ENCODE results near the gene GPR158. TPM values are rescaled to one million over a fixed set of nuclear protein-coding genes. Genes with fewer than 3 reads are reported as not detected.
"Not testable (repeated sequence)": the region's sequence is repeated elsewhere in the genome, so short reads cannot be mapped to it uniquely, and the experiment has no call there.

The GPR158 gene
- total and polyA plus RNA-seq, 4 experiments from 2014 or later = not detected

- CTCF ChIA-PET (ENCODE audit: partially characterized antibody); H3K4me3 Mint-ChIP-seq; H3K27ac Mint-ChIP-seq; H3K36me3 Mint-ChIP-seq; H3K4me1 ChIP-seq (ENCODE audit: insufficient read depth, low read length); H3K36me3 ChIP-seq (ENCODE audit: insufficient read depth, low read length); H3K4me1 Mint-ChIP-seq; H3K27me3 Mint-ChIP-seq; H3K27me3 ChIP-seq (ENCODE audit: insufficient read depth, low read length); H3K27ac ChIP-seq (ENCODE audit: low read depth, low read length); intact Hi-C loops (cut with micrococcal nuclease); H3K9me3 ChIP-seq (ENCODE audit: control insufficient read depth in 1 of 2, low read length in 2 of 2); H3K4me3 ChIP-seq (ENCODE audit: low read length in 2 of 2); DNase-seq; POLR2A ChIA-PET (ENCODE audit: partially characterized antibody): not testable (repeated sequence)
- H3K9me3 Mint-ChIP-seq = peaks cover 2 to 23% (median 10%) of the 10 kb centered on the region in 8 donors
Measured at GRCh38 chr10:25382901-25383300, 208.1 kb downstream of the GPR158 start.

DNA sequence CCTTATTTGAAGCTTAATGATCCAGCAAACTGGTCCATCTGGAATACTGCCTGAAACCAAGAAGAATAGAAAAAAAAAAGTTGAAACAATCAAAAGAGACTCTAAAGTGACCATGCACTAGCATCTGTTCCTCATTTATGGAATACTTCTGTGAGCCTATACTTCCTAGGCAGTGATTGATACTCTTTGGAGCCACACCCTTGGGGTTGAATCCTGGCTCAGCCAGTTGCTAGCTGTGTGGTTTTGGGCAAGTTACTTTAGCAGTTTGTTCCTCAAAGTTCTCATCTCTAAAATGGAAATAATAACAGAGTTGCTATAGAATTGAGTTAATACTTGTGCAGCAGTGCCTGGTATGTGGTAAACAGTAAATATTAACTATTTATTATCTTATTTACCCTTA lies 208.9 kb downstream of the GPR158 start:
- Mint-ChIP-seq H3K9me3 (peaks cover 2 to 24% (median 12%) of the 10 kb centered on the region in 8 donors), H3K36me3 (no peaks in the 10 kb centered on the region), H3K27me3 (no peaks in the 10 kb centered on the region), H3K4me3 (no peak overlapping the region), H3K27ac (no peak overlapping the region), H3K4me1 (no peaks in the 10 kb centered on the region)
- ChIA-PET CTCF (ENCODE audit: partially characterized antibody) (no interaction called here), POLR2A (ENCODE audit: partially characterized antibody) (no interaction called here)
- Histone ChIP-seq H3K27ac (ENCODE audit: low read depth, low read length) (no peak overlapping the region), H3K4me3 (ENCODE audit: low read length in 2 of 2) (no peak overlapping the region), H3K4me1 (ENCODE audit: insufficient read depth, low read length) (no peaks in the 10 kb centered on the region), H3K27me3 (ENCODE audit: insufficient read depth, low read length) (no peaks in the 10 kb centered on the region), H3K36me3 (ENCODE audit: insufficient read depth, low read length) (no peaks in the 10 kb centered on the region), H3K9me3 (ENCODE audit: control insufficient read depth in 1 of 2, low read length in 2 of 2) (no peaks in the 10 kb centered on the region)
- intact Hi-C loops (cut with micrococcal nuclease) = no loop called here
- no peak for DNase-seq

DNA sequence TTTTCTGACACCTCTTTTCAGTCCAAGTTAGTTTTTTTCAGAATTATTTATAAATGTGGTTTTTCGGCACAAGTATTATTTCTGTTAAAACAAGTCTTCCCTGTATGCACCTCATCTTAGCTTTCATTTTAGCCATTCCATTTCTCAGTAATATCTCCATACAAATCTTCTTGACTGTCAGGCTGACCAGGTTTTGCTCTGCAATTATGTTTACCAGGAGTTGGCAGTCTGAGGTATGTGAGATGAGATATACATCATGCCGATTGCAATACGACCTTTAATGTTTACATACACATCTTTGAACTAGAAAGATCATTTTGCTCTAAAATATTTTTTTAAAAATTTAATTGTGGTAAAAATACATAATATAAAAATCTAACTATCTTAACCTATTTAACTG lies 209.8 kb downstream of the GPR158 start:
- H3K4me3 Mint-ChIP-seq = no peak overlapping the region
- no peaks in the 10 kb centered on the region for H3K27me3 ChIP-seq (ENCODE audit: insufficient read depth, low read length)
- H3K9me3 ChIP-seq (ENCODE audit: control insufficient read depth in 1 of 2, low read length in 2 of 2) = no peaks in the 10 kb centered on the region
- intact Hi-C loops (cut with micrococcal nuclease) = no loop called here
- no peaks in the 10 kb centered on the region for H3K36me3 ChIP-seq (ENCODE audit: insufficient read depth, low read length)
- no peak overlapping the region for H3K27ac Mint-ChIP-seq
- CTCF ChIA-PET (ENCODE audit: partially characterized antibody) = no interaction called here
- no peak overlapping the region for H3K4me3 ChIP-seq (ENCODE audit: low read length in 2 of 2)
- H3K4me1 ChIP-seq (ENCODE audit: insufficient read depth, low read length) = no peaks in the 10 kb centered on the region
- H3K9me3 Mint-ChIP-seq = peaks cover 2 to 23% (median 10%) of the 10 kb centered on the region in 8 donors
- no peaks in the 10 kb centered on the region for H3K36me3 Mint-ChIP-seq
- POLR2A ChIA-PET (ENCODE audit: partially characterized antibody) = no interaction called here
- no peak overlapping the region for H3K27ac ChIP-seq (ENCODE audit: low read depth, low read length)
- no peak for DNase-seq
- no peaks in the 10 kb centered on the region for H3K4me1 Mint-ChIP-seq
- no peaks in the 10 kb centered on the region for H3K27me3 Mint-ChIP-seq

GRCh38 chr10:25388188-25388861 lies 213.5 kb downstream of the GPR158 start:
- Mint-ChIP-seq H3K4me3 (no peak overlapping the region), H3K4me1 (no peaks in the 10 kb centered on the region)

DNA sequence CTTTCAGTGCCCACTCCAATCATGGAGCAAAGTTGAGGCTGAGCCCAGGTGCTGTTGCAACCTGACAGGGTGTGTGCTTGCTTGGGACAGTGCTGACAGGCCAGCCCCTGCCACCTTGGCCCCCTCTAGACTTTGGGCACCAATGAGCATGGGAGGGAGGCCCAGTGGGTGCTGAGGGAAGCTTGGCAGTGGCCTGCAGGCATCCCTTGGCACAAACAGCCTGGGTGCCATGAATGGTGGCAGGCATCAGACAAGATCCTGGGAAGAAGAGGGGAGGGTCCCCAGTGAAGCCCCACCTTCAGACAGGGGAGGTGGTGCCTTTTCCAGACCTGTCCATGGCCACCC lies 214.0 kb downstream of the GPR158 start:
- POLR2A ChIA-PET (ENCODE audit: partially characterized antibody) = no interaction called here
- Histone ChIP-seq H3K9me3 (ENCODE audit: control insufficient read depth in 1 of 2, low read length in 2 of 2) (no peaks in the 10 kb centered on the region), H3K36me3 (ENCODE audit: insufficient read depth, low read length) (no peaks in the 10 kb centered on the region), H3K27me3 (ENCODE audit: insufficient read depth, low read length) (no peaks in the 10 kb centered on the region), H3K4me3 (ENCODE audit: low read length in 2 of 2) (no peak overlapping the region), H3K27ac (ENCODE audit: low read depth, low read length) (no peak overlapping the region), H3K4me1 (ENCODE audit: insufficient read depth, low read length) (no peaks in the 10 kb centered on the region)
- H3K4me3 Mint-ChIP-seq = no peak overlapping the region
- DNase-seq = no peak
- no peak overlapping the region for H3K27ac Mint-ChIP-seq
- intact Hi-C loops (cut with micrococcal nuclease) = no loop called here
- H3K27me3 Mint-ChIP-seq = no peaks in the 10 kb centered on the region
- no peaks in the 10 kb centered on the region for H3K36me3 Mint-ChIP-seq
- H3K4me1 Mint-ChIP-seq = no peaks in the 10 kb centered on the region
- H3K9me3 Mint-ChIP-seq = peaks cover 2 to 34% (median 20%) of the 10 kb centered on the region in 8 donors
- CTCF ChIA-PET (ENCODE audit: partially characterized antibody) = no interaction called here

More at GRCh38 chr10:25388188-25388861, 213.5 kb downstream of the GPR158 start:
- Histone ChIP-seq H3K36me3 (ENCODE audit: insufficient read depth, low read length) (no peaks in the 10 kb centered on the region), H3K4me3 (ENCODE audit: low read length in 2 of 2) (no peak overlapping the region), H3K27ac (ENCODE audit: low read depth, low read length) (no peak overlapping the region), H3K4me1 (ENCODE audit: insufficient read depth, low read length) (no peaks in the 10 kb centered on the region), H3K9me3 (ENCODE audit: control insufficient read depth in 1 of 2, low read length in 2 of 2) (no peaks in the 10 kb centered on the region), H3K27me3 (ENCODE audit: insufficient read depth, low read length) (no peaks in the 10 kb centered on the region)
- intact Hi-C loops (cut with micrococcal nuclease) = no loop called here
- ChIA-PET POLR2A (ENCODE audit: partially characterized antibody) (no interaction called here), CTCF (ENCODE audit: partially characterized antibody) (no interaction called here)
- Mint-ChIP-seq H3K27ac (no peak overlapping the region), H3K9me3 (peaks cover 2 to 34% (median 20%) of the 10 kb centered on the region in 8 donors), H3K27me3 (no peaks in the 10 kb centered on the region), H3K36me3 (no peaks in the 10 kb centered on the region)
- no peak for DNase-seq

DNA sequence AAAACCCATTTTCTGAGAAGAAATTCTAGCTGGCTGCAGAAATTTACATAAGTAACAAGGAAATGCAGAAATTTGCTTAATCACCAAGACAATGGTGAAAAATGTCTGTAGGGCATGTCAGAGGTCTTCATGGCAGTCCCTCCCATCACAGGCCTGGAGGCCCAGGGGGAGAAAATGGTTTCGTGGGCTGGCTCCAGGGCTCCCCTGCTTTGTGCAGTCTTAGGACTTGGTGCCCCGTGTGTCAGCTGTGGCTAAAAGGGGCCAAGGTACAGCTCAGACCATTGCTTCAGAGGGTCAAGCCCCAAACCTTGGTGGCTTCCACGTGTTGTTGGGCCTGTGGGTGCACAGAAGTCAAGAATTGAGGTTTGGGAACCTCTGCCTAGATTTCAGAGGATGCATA lies 215.9 kb downstream of the GPR158 start:
- H3K4me1 Mint-ChIP-seq = no peaks in the 10 kb centered on the region
- no peaks in the 10 kb centered on the region for H3K9me3 ChIP-seq (ENCODE audit: control insufficient read depth in 1 of 2, low read length in 2 of 2)
- H3K4me1 ChIP-seq (ENCODE audit: insufficient read depth, low read length) = no peaks in the 10 kb centered on the region
- ChIA-PET CTCF (ENCODE audit: partially characterized antibody) (no interaction called here), POLR2A (ENCODE audit: partially characterized antibody) (no interaction called here)
- no peaks in the 10 kb centered on the region for H3K27me3 Mint-ChIP-seq
- intact Hi-C loops (cut with micrococcal nuclease) = no loop called here
- no peaks in the 10 kb centered on the region for H3K36me3 ChIP-seq (ENCODE audit: insufficient read depth, low read length)
- H3K4me3 ChIP-seq (ENCODE audit: low read length in 2 of 2) = no peak overlapping the region
- H3K27ac Mint-ChIP-seq = no peak overlapping the region
- H3K4me3 Mint-ChIP-seq = no peak overlapping the region
- no peaks in the 10 kb centered on the region for H3K36me3 Mint-ChIP-seq
- no peak overlapping the region for H3K27ac ChIP-seq (ENCODE audit: low read depth, low read length)
- H3K9me3 Mint-ChIP-seq = peaks cover 2 to 34% (median 20%) of the 10 kb centered on the region in 8 donors
- DNase-seq = no peak
- no peaks in the 10 kb centered on the region for H3K27me3 ChIP-seq (ENCODE audit: insufficient read depth, low read length)

DNA sequence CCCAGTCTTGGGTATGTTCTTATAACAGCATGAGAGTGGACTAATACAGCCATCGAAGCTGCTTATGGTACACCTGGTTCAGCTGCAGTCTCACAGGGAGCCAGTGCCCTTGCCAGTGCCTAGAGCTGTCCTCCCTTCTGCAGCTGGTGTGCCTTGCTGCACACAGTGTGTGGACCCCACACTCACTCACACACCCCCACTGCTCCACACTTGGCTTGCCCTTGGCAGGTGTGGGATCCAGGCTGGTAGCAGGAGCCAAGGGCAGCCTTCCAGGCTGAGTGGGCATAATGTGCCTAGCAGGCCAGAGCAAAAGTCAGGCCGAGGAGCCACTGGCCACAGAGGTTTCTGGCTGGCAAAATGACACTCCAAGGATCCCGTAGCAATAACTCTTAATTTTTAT lies 217.3 kb downstream of the GPR158 start:
- no peaks in the 10 kb centered on the region for H3K27me3 Mint-ChIP-seq
- CTCF ChIA-PET (ENCODE audit: partially characterized antibody) = no interaction called here
- Histone ChIP-seq H3K4me3 (ENCODE audit: low read length in 2 of 2) (no peak overlapping the region), H3K36me3 (ENCODE audit: insufficient read depth, low read length) (no peaks in the 10 kb centered on the region), H3K27ac (ENCODE audit: low read depth, low read length) (no peak overlapping the region), H3K27me3 (ENCODE audit: insufficient read depth, low read length) (no peaks in the 10 kb centered on the region), H3K4me1 (ENCODE audit: insufficient read depth, low read length) (no peaks in the 10 kb centered on the region), H3K9me3 (ENCODE audit: control insufficient read depth in 1 of 2, low read length in 2 of 2) (no peaks in the 10 kb centered on the region)
- H3K27ac Mint-ChIP-seq = no peak overlapping the region
- no peak for DNase-seq
- no peaks in the 10 kb centered on the region for H3K4me1 Mint-ChIP-seq
- POLR2A ChIA-PET (ENCODE audit: partially characterized antibody) = no interaction called here
- no peak overlapping the region for H3K4me3 Mint-ChIP-seq
- no peaks in the 10 kb centered on the region for H3K36me3 Mint-ChIP-seq
- intact Hi-C loops (cut with micrococcal nuclease) = no loop called here
- peaks cover 2 to 29% (median 13%) of the 10 kb centered on the region in 8 donors for H3K9me3 Mint-ChIP-seq

GRCh38 chr10:25393621-25394020 lies 218.8 kb downstream of the GPR158 start:
- Mint-ChIP-seq H3K4me1 (no peaks in the 10 kb centered on the region), H3K27me3 (no peaks in the 10 kb centered on the region), H3K36me3 (no peaks in the 10 kb centered on the region), H3K27ac (no peak overlapping the region), H3K4me3 (no peak overlapping the region), H3K9me3 (peaks cover 2 to 21% (median 9%) of the 10 kb centered on the region in 8 donors)
- Histone ChIP-seq H3K4me3 (ENCODE audit: low read length in 2 of 2) (no peak overlapping the region), H3K36me3 (ENCODE audit: insufficient read depth, low read length) (no peaks in the 10 kb centered on the region), H3K27me3 (ENCODE audit: insufficient read depth, low read length) (no peaks in the 10 kb centered on the region), H3K9me3 (ENCODE audit: control insufficient read depth in 1 of 2, low read length in 2 of 2) (no peaks in the 10 kb centered on the region), H3K4me1 (ENCODE audit: insufficient read depth, low read length) (no peaks in the 10 kb centered on the region), H3K27ac (ENCODE audit: low read depth, low read length) (no peak overlapping the region)
- ChIA-PET POLR2A (ENCODE audit: partially characterized antibody) (no interaction called here), CTCF (ENCODE audit: partially characterized antibody) (no interaction called here)
- DNase-seq = no peak
- intact Hi-C loops (cut with micrococcal nuclease) = no loop called here

All from CD4-positive, alpha-beta memory T cell (primary cell).